DND-41 (cell line): Measurements from ENCODE around the gene NDUFA12.

ENCODE experiments used
- ATAC-seq: fragments of 200-7000 bp; cut with Tn5 transposase; 3 replicates; pipeline ENCODE4 v1.9.1; 2021; ENCODE audit warnings: low read depth; ENCODE audit not compliant: insufficient read depth
- DNase-seq: peaks from one replicate; pipeline ENCODE4 v3.0.0-alpha.2; 2020
- H2AFZ ChIP-seq: 2 replicates; pipeline ENCODE4 v1.6.0; 2012; ENCODE audit warnings: low read depth, low read length
- H3K27ac ChIP-seq: 2 replicates; pipeline ENCODE4 v1.5.1; 2012; ENCODE audit warnings: low read length, inconsistent platforms
- H3K27me3 ChIP-seq: fragments of 200-600 bp; sonication (generic); 2 replicates; pipeline ENCODE4 v1.6.0; 2012; ENCODE audit warnings: low read length, mild to moderate bottlenecking, inconsistent platforms; ENCODE audit not compliant: insufficient read depth, poor library complexity
- H3K36me3 ChIP-seq: 2 replicates; pipeline ENCODE4 v1.5.1; 2012; ENCODE audit warnings: low read length, inconsistent platforms; ENCODE audit not compliant: insufficient read depth
- H3K4me1 ChIP-seq: 2 replicates; pipeline ENCODE4 v1.5.1; 2012; ENCODE audit warnings: mild to moderate bottlenecking, low read length; ENCODE audit not compliant: insufficient read depth
- H3K4me2 ChIP-seq: 2 replicates; pipeline ENCODE4 v1.6.0; 2012; ENCODE audit warnings: mild to moderate bottlenecking, moderate library complexity, low read length, inconsistent platforms; ENCODE audit not compliant: insufficient read depth
- H3K4me3 ChIP-seq, 2 experiments: fragments of 200-600 bp in 1 of 2; shearing (Covaris generic) in 1 of 2; 2 replicates each; pipeline ENCODE4 v1.5.1; 2012 to 2016; ENCODE audit warnings: inconsistent platforms in 2 of 2, low read length in 2 of 2, mild to moderate bottlenecking in 2 of 2, low read depth in 1 of 2, moderate library complexity in 1 of 2
- H3K79me2 ChIP-seq: 2 replicates; pipeline ENCODE4 v1.6.0; 2012; ENCODE audit warnings: low read length, inconsistent platforms; ENCODE audit not compliant: insufficient read depth
- H3K9ac ChIP-seq: 2 replicates; pipeline ENCODE4 v1.6.0; 2012; ENCODE audit warnings: low read depth, mild to moderate bottlenecking, inconsistent platforms, low read length, moderate library complexity
- H3K9me3 ChIP-seq: 2 replicates; pipeline ENCODE4 v1.5.1; 2012; ENCODE audit warnings: low read length, moderate library complexity, mild to moderate bottlenecking, inconsistent platforms; ENCODE audit not compliant: insufficient read depth, severe bottlenecking
- H4K20me1 ChIP-seq: 2 replicates; pipeline ENCODE4 v1.6.0; 2012; ENCODE audit warnings: low read length; ENCODE audit not compliant: insufficient read depth
- CTCF ChIP-seq: IDR thresholded peaks from 2 replicates; pipeline ENCODE4 v1.5.1; 2012; ENCODE audit warnings: borderline replicate concordance, low read length, moderate library complexity, mild to moderate bottlenecking; ENCODE audit not compliant: poor library complexity, severe bottlenecking; ENCODE audit errors: extremely low read depth
- EZH2 ChIP-seq: IDR thresholded peaks from 3 replicates; pipeline ENCODE4 v1.6.1; 2012; ENCODE audit warnings: borderline replicate concordance, low read depth, mild to moderate bottlenecking, moderate library complexity, low read length, inconsistent platforms; ENCODE audit not compliant: severe bottlenecking

The NDUFA12 gene

DNA sequence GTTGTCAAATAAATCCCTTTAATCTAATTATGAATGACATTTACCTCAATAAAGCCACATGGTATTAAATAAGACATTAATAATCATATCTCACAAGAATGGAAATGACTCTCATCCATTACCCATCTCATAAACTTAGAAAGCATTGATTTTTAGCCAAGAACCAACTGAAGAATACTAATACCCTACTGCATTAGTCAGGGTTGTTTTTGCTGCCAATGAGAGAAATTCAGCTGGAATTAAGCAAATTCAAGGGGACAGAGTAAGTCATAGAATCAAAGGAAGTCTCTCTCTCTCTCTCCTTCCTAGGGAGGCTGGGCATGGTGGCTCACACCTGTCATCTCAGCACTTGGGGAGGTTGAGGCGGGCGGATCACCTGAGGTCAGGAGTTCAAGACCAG lies 41.6 kb downstream of the NDUFA12 start:
- no peaks in the 10 kb centered on the region for H3K79me2 ChIP-seq
- TF ChIP-seq CTCF: no peak
- TF ChIP-seq EZH2: no peak
- no peaks in the 10 kb centered on the region for H3K36me3 ChIP-seq
- DNase-seq: no peak
- H3K9me3 ChIP-seq: no peaks in the 10 kb centered on the region
- no peak overlapping the region for H3K4me2 ChIP-seq
- H3K27ac ChIP-seq: no peak overlapping the region
- no peaks in the 10 kb centered on the region for H3K27me3 ChIP-seq
- H3K9ac ChIP-seq: no peak overlapping the region
- no peak overlapping the region for H3K4me3 ChIP-seq
- ATAC-seq: no peak
- H2AFZ ChIP-seq: no peak overlapping the region
- H3K4me1 ChIP-seq: no peaks in the 10 kb centered on the region
- H4K20me1 ChIP-seq: no peaks in the 10 kb centered on the region

DNA sequence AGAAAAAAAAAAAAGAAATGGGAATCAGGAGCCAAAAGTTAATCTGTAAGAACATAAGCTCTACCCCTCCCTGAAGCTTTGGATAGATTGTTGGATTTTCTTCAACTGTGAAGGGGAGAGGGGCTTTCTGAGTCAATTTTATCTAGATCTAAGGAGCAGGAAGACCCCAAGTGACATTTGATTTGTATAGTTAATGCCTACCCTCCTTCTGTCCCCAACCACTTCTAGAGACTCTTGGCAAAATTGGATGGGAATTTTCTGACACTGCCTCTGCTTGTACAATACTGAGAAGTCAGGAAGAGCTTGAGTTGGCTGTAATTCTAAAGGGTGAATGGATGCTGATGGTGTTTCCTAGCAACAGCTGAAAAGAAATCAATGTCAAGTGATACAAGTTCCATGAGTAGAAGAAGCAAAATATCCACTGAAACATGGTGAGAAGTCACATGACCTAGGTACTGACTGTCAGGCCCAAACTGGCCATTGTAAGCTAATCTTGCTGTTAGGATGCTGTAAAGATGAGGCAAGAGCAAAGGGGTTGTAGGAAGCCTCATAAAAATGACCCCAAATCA lies 42.2 kb downstream of the NDUFA12 start:
- H3K27me3 ChIP-seq: no peaks in the 10 kb centered on the region
- TF ChIP-seq EZH2 (no peak), CTCF (no peak)
- no peak overlapping the region for H3K4me2 ChIP-seq
- no peaks in the 10 kb centered on the region for H3K9me3 ChIP-seq
- H3K36me3 ChIP-seq: no peaks in the 10 kb centered on the region
- no peaks in the 10 kb centered on the region for H3K79me2 ChIP-seq
- no peaks in the 10 kb centered on the region for H4K20me1 ChIP-seq
- no peak for DNase-seq
- no peak overlapping the region for H2AFZ ChIP-seq
- no peak overlapping the region for H3K4me3 ChIP-seq
- H3K27ac ChIP-seq: no peak overlapping the region
- H3K4me1 ChIP-seq: no peaks in the 10 kb centered on the region
- no peak overlapping the region for H3K9ac ChIP-seq
- ATAC-seq: no peak

DNA sequence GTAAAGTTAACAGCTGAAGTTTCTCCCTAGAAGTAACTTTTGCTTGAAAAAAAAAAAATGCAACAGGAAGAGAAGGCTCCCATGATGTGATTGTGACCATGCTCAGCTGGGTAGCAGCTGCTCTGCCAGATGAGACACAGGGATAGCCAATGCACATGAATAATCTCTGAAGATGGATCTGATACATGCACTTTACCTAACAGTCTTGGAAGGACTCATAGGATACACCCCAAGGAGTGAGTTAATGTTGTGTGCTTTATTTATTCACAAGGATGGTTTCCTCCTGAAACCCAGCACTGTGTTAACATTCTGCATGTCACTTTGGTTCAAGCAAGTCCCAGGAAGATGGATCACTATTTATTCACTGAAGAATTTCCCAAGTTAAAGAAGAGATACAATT lies 46.5 kb downstream of the NDUFA12 start:
- DNase-seq (no peak), ATAC-seq (no peak)
- no peak overlapping the region for H3K27ac ChIP-seq
- no peaks in the 10 kb centered on the region for H3K79me2 ChIP-seq
- H4K20me1 ChIP-seq: no peaks in the 10 kb centered on the region
- no peaks in the 10 kb centered on the region for H3K4me1 ChIP-seq
- no peak overlapping the region for H2AFZ ChIP-seq
- TF ChIP-seq CTCF: no peak
- TF ChIP-seq EZH2: no peak
- no peaks in the 10 kb centered on the region for H3K27me3 ChIP-seq
- no peak overlapping the region for H3K4me3 ChIP-seq
- no peak overlapping the region for H3K4me2 ChIP-seq
- no peaks in the 10 kb centered on the region for H3K9me3 ChIP-seq
- H3K9ac ChIP-seq: no peak overlapping the region
- no peaks in the 10 kb centered on the region for H3K36me3 ChIP-seq

DNA sequence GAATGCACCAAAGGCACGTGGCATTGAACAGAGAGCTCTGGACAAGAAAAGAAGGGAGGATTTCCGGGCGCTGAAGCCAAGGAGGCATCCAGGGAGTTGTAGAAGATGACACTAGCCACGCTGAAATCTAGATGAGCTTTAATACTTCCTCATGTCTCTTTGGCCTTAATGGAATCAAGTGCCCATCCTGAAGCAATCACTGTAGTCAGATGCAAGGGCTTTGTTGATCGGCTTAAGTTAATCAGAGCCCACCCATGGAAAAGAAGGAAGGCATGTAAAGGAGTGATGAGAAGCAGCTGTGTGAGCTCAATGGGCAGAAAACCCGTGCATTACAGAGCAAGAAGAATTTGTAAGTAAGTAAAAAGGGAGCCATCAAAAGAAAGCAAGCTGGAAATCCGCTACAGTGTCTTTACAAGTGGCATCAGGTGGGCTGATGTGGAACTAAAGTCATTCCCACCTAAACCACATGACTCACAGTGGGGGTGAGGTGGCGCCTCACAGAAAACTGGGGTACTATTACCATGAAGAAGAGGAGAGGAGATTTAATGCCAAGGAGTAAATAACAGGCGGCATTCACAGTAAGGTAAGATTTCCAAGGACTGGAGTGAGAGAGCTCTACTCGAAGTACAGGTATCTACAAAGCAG lies 48.4 kb downstream of the NDUFA12 start:
- Histone ChIP-seq H3K4me1 (no peaks in the 10 kb centered on the region), H3K4me3 (no peak overlapping the region), H2AFZ (no peak overlapping the region), H4K20me1 (no peaks in the 10 kb centered on the region), H3K27me3 (no peaks in the 10 kb centered on the region), H3K9me3 (no peaks in the 10 kb centered on the region), H3K79me2 (no peaks in the 10 kb centered on the region), H3K9ac (no peak overlapping the region), H3K36me3 (no peaks in the 10 kb centered on the region), H3K27ac (no peak overlapping the region), H3K4me2 (no peak overlapping the region)
- no peak for TF ChIP-seq EZH2
- no peak for TF ChIP-seq CTCF
- no peak for DNase-seq
- no peak for ATAC-seq
